Measurements from ENCODE around the gene ANKRD34C.

The ANKRD34C gene

GRCh38 chr15:79283252-79284048, 928 bp downstream of the ANKRD34C start:
- Histone ChIP-seq H3K79me2 (ENCODE audit: control insufficient read depth, insufficient read depth, low read length, unreplicated experiment) (no peaks in the 10 kb centered on the region), H3K27ac (ENCODE audit: low read depth, low read length) (no peak overlapping the region), H2AFZ (ENCODE audit: low read length, unreplicated experiment) (no peak overlapping the region), H3K4me1 (ENCODE audit: control insufficient read depth, insufficient read depth, low read length, unreplicated experiment) (no peaks in the 10 kb centered on the region), H3K27me3 (ENCODE audit: insufficient read depth, low read length) (peaks cover 100% of the 10 kb centered on the region), H3K36me3 (ENCODE audit: insufficient read depth, low read length) (no peaks in the 10 kb centered on the region), H3K4me3 (ENCODE audit: low read depth, low read length) (no peak overlapping the region)

GRCh38 chr15:79290642-79291275, 8.2 kb downstream of the ANKRD34C start:
- H3K36me3 ChIP-seq (ENCODE audit: insufficient read depth, low read length), result no peaks in the 10 kb centered on the region
- H3K27me3 ChIP-seq (ENCODE audit: insufficient read depth, low read length), result peaks cover 82% of the 10 kb centered on the region
- H3K79me2 ChIP-seq (ENCODE audit: control insufficient read depth, insufficient read depth, low read length, unreplicated experiment), result no peaks in the 10 kb centered on the region
- H3K4me3 ChIP-seq (ENCODE audit: low read depth, low read length), result no peak overlapping the region
- H3K4me1 ChIP-seq (ENCODE audit: control insufficient read depth, insufficient read depth, low read length, unreplicated experiment), result no peaks in the 10 kb centered on the region
- no peak overlapping the region for H2AFZ ChIP-seq (ENCODE audit: low read length, unreplicated experiment)
- H3K27ac ChIP-seq (ENCODE audit: low read depth, low read length), result no peak overlapping the region

- no peaks in the 10 kb centered on the region for H3K79me2 ChIP-seq (ENCODE audit: control insufficient read depth, insufficient read depth, low read length, unreplicated experiment)
- no peak overlapping the region for H3K4me3 ChIP-seq (ENCODE audit: low read depth, low read length)
- H3K4me1 ChIP-seq (ENCODE audit: control insufficient read depth, insufficient read depth, low read length, unreplicated experiment), result no peaks in the 10 kb centered on the region
- H3K27ac ChIP-seq (ENCODE audit: low read depth, low read length), result no peak overlapping the region
- H3K27me3 ChIP-seq (ENCODE audit: insufficient read depth, low read length), result peaks cover 81% of the 10 kb centered on the region
- H3K36me3 ChIP-seq (ENCODE audit: insufficient read depth, low read length), result no peaks in the 10 kb centered on the region
- no peak overlapping the region for H2AFZ ChIP-seq (ENCODE audit: low read length, unreplicated experiment)
These were observed 9.5 kb downstream of the ANKRD34C start for GRCh38 chr15:79292011-79292410.

GRCh38 chr15:79294075-79294474, 11.6 kb downstream of the ANKRD34C start:
- H3K79me2 ChIP-seq (ENCODE audit: control insufficient read depth, insufficient read depth, low read length, unreplicated experiment), result no peaks in the 10 kb centered on the region
- H3K4me3 ChIP-seq (ENCODE audit: low read depth, low read length), result no peak overlapping the region
- no peaks in the 10 kb centered on the region for H3K36me3 ChIP-seq (ENCODE audit: insufficient read depth, low read length)
- peaks cover 86% of the 10 kb centered on the region for H3K27me3 ChIP-seq (ENCODE audit: insufficient read depth, low read length)
- H3K27ac ChIP-seq (ENCODE audit: low read depth, low read length), result no peak overlapping the region
- no peak overlapping the region for H2AFZ ChIP-seq (ENCODE audit: low read length, unreplicated experiment)
- no peaks in the 10 kb centered on the region for H3K4me1 ChIP-seq (ENCODE audit: control insufficient read depth, insufficient read depth, low read length, unreplicated experiment)

- Histone ChIP-seq H3K36me3 (ENCODE audit: insufficient read depth, low read length) (no peaks in the 10 kb centered on the region), H3K27me3 (ENCODE audit: insufficient read depth, low read length) (peaks cover 98% of the 10 kb centered on the region)
These were observed 14.1 kb downstream of the ANKRD34C start for GRCh38 chr15:79296583-79296982.

GRCh38 chr15:79299126-79299840, 16.8 kb downstream of the ANKRD34C start:
- no peaks in the 10 kb centered on the region for H3K79me2 ChIP-seq (ENCODE audit: control insufficient read depth, insufficient read depth, low read length, unreplicated experiment)
- no peak overlapping the region for H2AFZ ChIP-seq (ENCODE audit: low read length, unreplicated experiment)
- H3K27ac ChIP-seq (ENCODE audit: low read depth, low read length), result no peak overlapping the region
- H3K4me3 ChIP-seq (ENCODE audit: low read depth, low read length), result no peak overlapping the region
- H3K27me3 ChIP-seq (ENCODE audit: insufficient read depth, low read length), result peaks cover 98% of the 10 kb centered on the region
- H3K36me3 ChIP-seq (ENCODE audit: insufficient read depth, low read length), result no peaks in the 10 kb centered on the region
- H3K4me1 ChIP-seq (ENCODE audit: control insufficient read depth, insufficient read depth, low read length, unreplicated experiment), result no peaks in the 10 kb centered on the region

More at GRCh38 chr15:79296583-79296982, 14.1 kb downstream of the ANKRD34C start:
- Histone ChIP-seq H3K27ac (ENCODE audit: low read depth, low read length) (no peak overlapping the region), H3K79me2 (ENCODE audit: control insufficient read depth, insufficient read depth, low read length, unreplicated experiment) (no peaks in the 10 kb centered on the region), H3K4me3 (ENCODE audit: low read depth, low read length) (no peak overlapping the region), H2AFZ (ENCODE audit: low read length, unreplicated experiment) (no peak overlapping the region), H3K4me1 (ENCODE audit: control insufficient read depth, insufficient read depth, low read length, unreplicated experiment) (no peaks in the 10 kb centered on the region)

- Histone ChIP-seq H3K27ac (ENCODE audit: low read depth, low read length) (no peak overlapping the region), H3K4me1 (ENCODE audit: control insufficient read depth, insufficient read depth, low read length, unreplicated experiment) (no peaks in the 10 kb centered on the region), H3K36me3 (ENCODE audit: insufficient read depth, low read length) (no peaks in the 10 kb centered on the region), H3K27me3 (ENCODE audit: insufficient read depth, low read length) (peaks cover 99% of the 10 kb centered on the region), H3K4me3 (ENCODE audit: low read depth, low read length) (no peak overlapping the region), H2AFZ (ENCODE audit: low read length, unreplicated experiment) (no peak overlapping the region), H3K79me2 (ENCODE audit: control insufficient read depth, insufficient read depth, low read length, unreplicated experiment) (no peaks in the 10 kb centered on the region)
These were observed 17.3 kb downstream of the ANKRD34C start for GRCh38 chr15:79299841-79300235.

GRCh38 chr15:79307251-79307650, 24.7 kb downstream of the ANKRD34C start:
- H3K27me3 ChIP-seq (ENCODE audit: insufficient read depth, low read length), result peaks cover 78% of the 10 kb centered on the region
- H3K79me2 ChIP-seq (ENCODE audit: control insufficient read depth, insufficient read depth, low read length, unreplicated experiment), result peaks cover 12% of the 10 kb centered on the region
- H3K27ac ChIP-seq (ENCODE audit: low read depth, low read length), result no peak overlapping the region
- H3K4me3 ChIP-seq (ENCODE audit: low read depth, low read length), result no peak overlapping the region
- no peaks in the 10 kb centered on the region for H3K36me3 ChIP-seq (ENCODE audit: insufficient read depth, low read length)
- H2AFZ ChIP-seq (ENCODE audit: low read length, unreplicated experiment), result no peak overlapping the region
- peaks cover 4% of the 10 kb centered on the region for H3K4me1 ChIP-seq (ENCODE audit: control insufficient read depth, insufficient read depth, low read length, unreplicated experiment)

- H3K79me2 ChIP-seq (ENCODE audit: control insufficient read depth, insufficient read depth, low read length, unreplicated experiment), result peaks cover 28% of the 10 kb centered on the region
- H3K4me1 ChIP-seq (ENCODE audit: control insufficient read depth, insufficient read depth, low read length, unreplicated experiment), result peaks cover 10% of the 10 kb centered on the region
- peaks cover 63% of the 10 kb centered on the region for H3K27me3 ChIP-seq (ENCODE audit: insufficient read depth, low read length)
- H3K27ac ChIP-seq (ENCODE audit: low read depth, low read length), result no peak overlapping the region
- H3K4me3 ChIP-seq (ENCODE audit: low read depth, low read length), result no peak overlapping the region
- peaks cover 6% of the 10 kb centered on the region for H3K36me3 ChIP-seq (ENCODE audit: insufficient read depth, low read length)
- H2AFZ ChIP-seq (ENCODE audit: low read length, unreplicated experiment), result no peak overlapping the region
These were observed 26.4 kb downstream of the ANKRD34C start for GRCh38 chr15:79308874-79309273.

GRCh38 chr15:79310612-79310984, 28.1 kb downstream of the ANKRD34C start:
- H3K36me3 ChIP-seq (ENCODE audit: insufficient read depth, low read length), result peaks cover 22% of the 10 kb centered on the region
- H3K79me2 ChIP-seq (ENCODE audit: control insufficient read depth, insufficient read depth, low read length, unreplicated experiment), result peaks cover 35% of the 10 kb centered on the region
- peak overlapping the region; percentile 96 for H3K4me3 ChIP-seq (ENCODE audit: low read depth, low read length)
- H3K4me1 ChIP-seq (ENCODE audit: control insufficient read depth, insufficient read depth, low read length, unreplicated experiment), result peaks cover 10% of the 10 kb centered on the region
- H2AFZ ChIP-seq (ENCODE audit: low read length, unreplicated experiment), result peak overlapping the region; percentile 58
- peaks cover 45% of the 10 kb centered on the region for H3K27me3 ChIP-seq (ENCODE audit: insufficient read depth, low read length)
- no peak overlapping the region for H3K27ac ChIP-seq (ENCODE audit: low read depth, low read length)
